ENCODE data around the gene LRRTM2. TPM values are rescaled to one million over a fixed set of nuclear protein-coding genes. Genes with fewer than 3 reads are reported as not detected.

LRRTM2 gene
- polyA plus RNA-seq, 3 donors, result 0.02 TPM; not detected in 2

GRCh38 chr5:138878437-138879235 is 3.5 kb upstream of the LRRTM2 start:
- intact Hi-C loops (cut with micrococcal nuclease), result no loop called here
- no peak overlapping the region for H2AFZ ChIP-seq (ENCODE audit: insufficient read depth, low read depth, low read length, poor library complexity, severe bottlenecking)
- Mint-ChIP-seq H3K4me3 (no peak overlapping the region), H3K27me3 (ENCODE audit: low read depth in 3 of 3) (peaks cover 0 to 1% (median 0%) of the 10 kb centered on the region in 3 donors), H3K4me1 (peaks cover 4% of the 10 kb centered on the region), H3K36me3 (peaks cover 7 to 9% of the 10 kb centered on the region in 2 donors), H3K9me3 (peaks cover 0 to 2% (median 0%) of the 10 kb centered on the region in 7 donors), H3K27ac (no peak overlapping the region)
- H3K4me2 ChIP-seq (replicated peaks; ENCODE audit: extremely low read depth, low read length, poor library complexity, severe bottlenecking), result no peak overlapping the region
- H3K9ac ChIP-seq (ENCODE audit: insufficient read depth, low read length, poor library complexity, severe bottlenecking), result no peak overlapping the region
- TF ChIP-seq CTCF (IDR thresholded peaks at IDR 0.05), result no peak
- no peak overlapping the region for H3K27ac ChIP-seq (ENCODE audit: low read depth in 1 of 2, low read length in 2 of 2)
- 98% methylated on average over 6 of the region's 7 CpGs for WGBS (ENCODE audit: insufficient coverage)
- no peaks in the 10 kb centered on the region for H3K27me3 ChIP-seq (ENCODE audit: control insufficient read depth in 2 of 2, insufficient read depth in 2 of 2, low read length in 2 of 2)
- H3K9me3 ChIP-seq (replicated peaks in 1 of 2; ENCODE audit: control insufficient read depth in 1 of 2, insufficient read depth in 1 of 2, low read length in 2 of 2), result no peaks in the 10 kb centered on the region
- H3K79me2 ChIP-seq (ENCODE audit: insufficient read depth, low read length), result peaks cover 3% of the 10 kb centered on the region
- H4K20me1 ChIP-seq (ENCODE audit: insufficient read depth, low read length), result peaks cover 96% of the 10 kb centered on the region
- H3K4me3 ChIP-seq (replicated peaks in 1 of 3; ENCODE audit: low read depth in 2 of 3, low read length in 3 of 3), result no peak overlapping the region
- H3K4me1 ChIP-seq (ENCODE audit: control insufficient read depth in 1 of 2, insufficient read depth in 2 of 2, low read length in 2 of 2), result no peaks in the 10 kb centered on the region
- H3K36me3 ChIP-seq (replicated peaks in 1 of 2; ENCODE audit: control insufficient read depth in 1 of 2, insufficient read depth in 2 of 2, low read length in 2 of 2), result no peaks in the 10 kb centered on the region
- DNase-seq, result no peak

- H3K27me3 Mint-ChIP-seq (ENCODE audit: low read depth in 3 of 3), result peaks cover 0 to 1% (median 0%) of the 10 kb centered on the region in 3 donors
- no peaks in the 10 kb centered on the region for H3K4me1 ChIP-seq (ENCODE audit: control insufficient read depth in 1 of 2, insufficient read depth in 2 of 2, low read length in 2 of 2)
- no peak overlapping the region for H2AFZ ChIP-seq (ENCODE audit: insufficient read depth, low read depth, low read length, poor library complexity, severe bottlenecking)
- intact Hi-C loops (cut with micrococcal nuclease), result no loop called here
- TF ChIP-seq CTCF (IDR thresholded peaks at IDR 0.05), result no peak
- no peaks in the 10 kb centered on the region for H3K27me3 ChIP-seq (ENCODE audit: control insufficient read depth in 2 of 2, insufficient read depth in 2 of 2, low read length in 2 of 2)
- H3K9me3 Mint-ChIP-seq, result peaks cover 0 to 2% (median 0%) of the 10 kb centered on the region in 7 donors
- 100% methylated on average over 2 of the region's 4 CpGs for WGBS (ENCODE audit: insufficient coverage)
- H3K27ac ChIP-seq (ENCODE audit: low read depth in 1 of 2, low read length in 2 of 2), result no peak overlapping the region
- peaks cover 98% of the 10 kb centered on the region for H4K20me1 ChIP-seq (ENCODE audit: insufficient read depth, low read length)
- no peaks in the 10 kb centered on the region for H3K36me3 ChIP-seq (replicated peaks in 1 of 2; ENCODE audit: control insufficient read depth in 1 of 2, insufficient read depth in 2 of 2, low read length in 2 of 2)
- no peaks in the 10 kb centered on the region for H3K9me3 ChIP-seq (replicated peaks in 1 of 2; ENCODE audit: control insufficient read depth in 1 of 2, insufficient read depth in 1 of 2, low read length in 2 of 2)
- peaks cover 7 to 13% of the 10 kb centered on the region in 2 donors for H3K36me3 Mint-ChIP-seq
- H3K4me3 Mint-ChIP-seq, result no peak overlapping the region
- H3K4me3 ChIP-seq (replicated peaks in 1 of 3; ENCODE audit: low read depth in 2 of 3, low read length in 3 of 3), result no peak overlapping the region
- H3K4me1 Mint-ChIP-seq, result peaks cover 4% of the 10 kb centered on the region
- no peak for DNase-seq
- peaks cover 9% of the 10 kb centered on the region for H3K79me2 ChIP-seq (ENCODE audit: insufficient read depth, low read length)
- no peak overlapping the region for H3K9ac ChIP-seq (ENCODE audit: insufficient read depth, low read length, poor library complexity, severe bottlenecking)
- H3K27ac Mint-ChIP-seq, result no peak overlapping the region
- no peak overlapping the region for H3K4me2 ChIP-seq (replicated peaks; ENCODE audit: extremely low read depth, low read length, poor library complexity, severe bottlenecking)
These were observed 1.7 kb upstream of the LRRTM2 start for GRCh38 chr5:138876811-138877210.
